ENCODE data around the gene HECW1. TPM values are rescaled to one million over a fixed set of nuclear protein-coding genes. Genes with fewer than 3 reads are reported as not detected.

Gene HECW1
- total RNA-seq, 1 experiment from 2014 or later = 2.7 TPM

DNA sequence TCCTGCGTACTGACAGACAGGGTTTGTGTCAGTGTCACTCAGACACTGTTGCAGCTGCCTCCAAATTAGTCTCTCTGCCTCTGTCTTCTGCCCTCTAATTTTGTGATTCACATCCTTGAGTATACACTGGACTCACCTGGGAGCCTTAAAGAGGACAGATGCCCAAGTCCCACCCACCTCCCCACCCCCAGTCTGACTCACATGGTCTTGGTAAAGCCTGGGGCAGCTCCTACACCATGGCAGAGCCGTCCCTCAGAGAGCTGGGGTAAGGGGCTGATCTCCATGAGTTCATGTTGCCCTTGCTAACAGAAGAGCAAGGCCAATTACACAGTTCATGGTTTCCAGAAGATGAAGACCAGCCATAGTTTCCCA, 272.8 kb downstream of the HECW1 start:
- H3K4me1 ChIP-seq (replicated peaks; ENCODE audit: insufficient read depth) = no peaks in the 10 kb centered on the region
- ChIA-PET POLR2A (ENCODE audit: unreplicated experiment) (no interaction called here), CTCF (interaction anchor here (0.6 kb wide), 2 partner anchors 142 to 533 kb away, joined by 6 to 20 read pairs; no protein-coding TSS in a partner anchor)
- no peaks in the 10 kb centered on the region for H3K9me2 ChIP-seq (ENCODE audit: insufficient read depth)
- H3K79me2 ChIP-seq (ENCODE audit: low read depth) = no peaks in the 10 kb centered on the region
- no peak for TF ChIP-seq EZH2 (IDR thresholded peaks at IDR 0.05; ENCODE audit: low read depth)
- TF ChIP-seq, protein P1, sequence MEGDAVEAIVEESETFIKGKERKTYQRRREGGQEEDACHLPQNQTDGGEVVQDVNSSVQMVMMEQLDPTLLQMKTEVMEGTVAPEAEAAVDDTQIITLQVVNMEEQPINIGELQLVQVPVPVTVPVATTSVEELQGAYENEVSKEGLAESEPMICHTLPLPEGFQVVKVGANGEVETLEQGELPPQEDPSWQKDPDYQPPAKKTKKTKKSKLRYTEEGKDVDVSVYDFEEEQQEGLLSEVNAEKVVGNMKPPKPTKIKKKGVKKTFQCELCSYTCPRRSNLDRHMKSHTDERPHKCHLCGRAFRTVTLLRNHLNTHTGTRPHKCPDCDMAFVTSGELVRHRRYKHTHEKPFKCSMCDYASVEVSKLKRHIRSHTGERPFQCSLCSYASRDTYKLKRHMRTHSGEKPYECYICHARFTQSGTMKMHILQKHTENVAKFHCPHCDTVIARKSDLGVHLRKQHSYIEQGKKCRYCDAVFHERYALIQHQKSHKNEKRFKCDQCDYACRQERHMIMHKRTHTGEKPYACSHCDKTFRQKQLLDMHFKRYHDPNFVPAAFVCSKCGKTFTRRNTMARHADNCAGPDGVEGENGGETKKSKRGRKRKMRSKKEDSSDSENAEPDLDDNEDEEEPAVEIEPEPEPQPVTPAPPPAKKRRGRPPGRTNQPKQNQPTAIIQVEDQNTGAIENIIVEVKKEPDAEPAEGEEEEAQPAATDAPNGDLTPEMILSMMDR (conservative IDR thresholded peaks at IDR 0.05) = no peak
- H3K4me2 ChIP-seq = no peak overlapping the region
- no peaks in the 10 kb centered on the region for H3F3A ChIP-seq (ENCODE audit: insufficient read depth, low read depth)
- H4K20me1 ChIP-seq (ENCODE audit: insufficient read depth) = no peaks in the 10 kb centered on the region
- BruUV-seq (replicated peaks) = no TSS peak
- intact Hi-C loops (cut with micrococcal nuclease; ENCODE audit: unreplicated experiment) = no loop called here
- no peaks in the 10 kb centered on the region for H3K36me3 ChIP-seq (ENCODE audit: low read depth)
- H3K4me3 ChIP-seq = no peak overlapping the region
- no peak for DNase-seq
- peaks cover 32% of the 10 kb centered on the region for H3K27me3 ChIP-seq (ENCODE audit: insufficient read depth, low read depth)
- H3K27ac ChIP-seq = no peak overlapping the region
- no peak overlapping the region for H2AFZ ChIP-seq
- no peaks in the 10 kb centered on the region for H3K9me3 ChIP-seq (ENCODE audit: insufficient read depth, low read depth)

DNA sequence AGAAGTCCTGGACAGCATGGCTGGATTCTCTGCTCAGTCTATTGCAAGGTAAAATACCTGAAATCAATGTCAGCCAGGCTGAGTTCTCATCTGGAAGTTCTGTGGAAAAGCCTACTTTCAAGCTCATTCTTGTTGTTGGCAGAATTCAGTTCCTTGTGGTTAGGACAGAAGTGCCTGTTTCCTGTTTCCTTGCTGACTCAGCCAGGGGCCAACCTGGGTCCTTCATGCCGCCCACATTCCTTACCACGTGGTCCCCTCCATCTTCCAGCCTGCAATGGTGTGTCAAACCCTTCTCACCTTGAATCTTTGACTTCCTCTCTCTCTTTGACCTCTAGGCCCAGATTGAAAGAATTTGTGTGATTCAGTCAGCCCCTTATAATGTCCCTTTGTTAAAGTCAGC, 273.4 kb downstream of the HECW1 start:
- intact Hi-C loops (cut with micrococcal nuclease; ENCODE audit: unreplicated experiment) = no loop called here
- no peak overlapping the region for H3K4me3 ChIP-seq
- H3K79me2 ChIP-seq (ENCODE audit: low read depth) = no peaks in the 10 kb centered on the region
- H3K27me3 ChIP-seq (ENCODE audit: insufficient read depth, low read depth) = peaks cover 32% of the 10 kb centered on the region; the same call in 1 of the 2 replicates
- H3K4me2 ChIP-seq = no peak overlapping the region
- TF ChIP-seq EZH2 (IDR thresholded peaks at IDR 0.05; ENCODE audit: low read depth) = no peak
- TF ChIP-seq, protein P1 (conservative IDR thresholded peaks at IDR 0.05) = no peak
- H3K36me3 ChIP-seq (ENCODE audit: low read depth) = no peaks in the 10 kb centered on the region
- H2AFZ ChIP-seq = no peak overlapping the region
- no peak overlapping the region for H3K27ac ChIP-seq
- no peaks in the 10 kb centered on the region for H4K20me1 ChIP-seq (ENCODE audit: insufficient read depth)
- no peaks in the 10 kb centered on the region for H3F3A ChIP-seq (ENCODE audit: insufficient read depth, low read depth)
- BruUV-seq (replicated peaks) = no TSS peak
- no peaks in the 10 kb centered on the region for H3K9me3 ChIP-seq (ENCODE audit: insufficient read depth, low read depth)
- DNase-seq = no peak
- CTCF ChIA-PET = no interaction called here
- H3K9me2 ChIP-seq (ENCODE audit: insufficient read depth) = no peaks in the 10 kb centered on the region
- H3K4me1 ChIP-seq (replicated peaks; ENCODE audit: insufficient read depth) = no peaks in the 10 kb centered on the region
- POLR2A ChIA-PET (ENCODE audit: unreplicated experiment) = no interaction called here

DNA sequence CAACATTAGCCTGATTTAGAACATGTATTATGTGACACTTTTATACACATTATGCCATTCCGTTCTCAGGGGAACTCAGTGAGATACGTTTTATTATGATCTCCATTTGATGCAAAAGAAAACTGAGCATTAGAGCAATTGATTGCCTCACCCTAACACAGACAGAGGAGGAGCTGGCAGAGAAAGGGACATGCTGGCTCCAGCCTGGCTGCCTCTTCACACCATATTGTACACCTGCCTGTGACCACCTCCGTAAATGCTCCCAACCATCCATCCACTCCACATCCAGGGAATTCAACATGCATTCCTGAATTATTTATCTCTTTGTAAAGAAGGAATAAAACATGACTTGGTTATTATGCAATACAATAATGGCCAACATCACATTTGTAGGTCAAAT, 275.5 kb downstream of the HECW1 start:
- Histone ChIP-seq H3K9me2 (ENCODE audit: insufficient read depth) (no peaks in the 10 kb centered on the region), H3K27ac (no peak overlapping the region), H4K20me1 (ENCODE audit: insufficient read depth) (no peaks in the 10 kb centered on the region), H3K4me3 (no peak overlapping the region), H3K36me3 (ENCODE audit: low read depth) (no peaks in the 10 kb centered on the region), H3K27me3 (ENCODE audit: insufficient read depth, low read depth) (peaks cover 30% of the 10 kb centered on the region; the same call in 1 of the 2 replicates), H3K4me2 (no peak overlapping the region), H3K9me3 (ENCODE audit: insufficient read depth, low read depth) (no peaks in the 10 kb centered on the region), H2AFZ (no peak overlapping the region), H3K79me2 (ENCODE audit: low read depth) (no peaks in the 10 kb centered on the region), H3F3A (ENCODE audit: insufficient read depth, low read depth) (no peaks in the 10 kb centered on the region), H3K4me1 (replicated peaks; ENCODE audit: insufficient read depth) (no peaks in the 10 kb centered on the region)
- no peak for DNase-seq
- no TSS peak for BruUV-seq (replicated peaks)
- ChIA-PET POLR2A (ENCODE audit: unreplicated experiment) (no interaction called here), CTCF (no interaction called here)
- TF ChIP-seq EZH2 (IDR thresholded peaks at IDR 0.05; ENCODE audit: low read depth) = no peak
- TF ChIP-seq, protein P1 (conservative IDR thresholded peaks at IDR 0.05) = no peak
- intact Hi-C loops (cut with micrococcal nuclease; ENCODE audit: unreplicated experiment) = no loop called here

Data from PC-9 (cell line).